Measurements from ENCODE around the gene PSMD11.

GRCh38 chr17:32440722-32441121, 3.6 kb upstream of the PSMD11 start:
- TF ChIP-seq TEAD4 (IDR thresholded peaks at IDR 0.05; ENCODE audit: low read depth, low read length) = no peak
- TF ChIP-seq EP300 (IDR thresholded peaks at IDR 0.05; ENCODE audit: borderline replicate concordance in 1 of 2, low read depth in 2 of 2, low read length in 2 of 2) = no peak
- TF ChIP-seq TBP (IDR thresholded peaks at IDR 0.05; ENCODE audit: low read depth, low read length) = no peak
- TF ChIP-seq GABPA (IDR thresholded peaks at IDR 0.05; ENCODE audit: borderline replicate concordance, insufficient read depth, low read length) = no peak
- TF ChIP-seq, protein P1, sequence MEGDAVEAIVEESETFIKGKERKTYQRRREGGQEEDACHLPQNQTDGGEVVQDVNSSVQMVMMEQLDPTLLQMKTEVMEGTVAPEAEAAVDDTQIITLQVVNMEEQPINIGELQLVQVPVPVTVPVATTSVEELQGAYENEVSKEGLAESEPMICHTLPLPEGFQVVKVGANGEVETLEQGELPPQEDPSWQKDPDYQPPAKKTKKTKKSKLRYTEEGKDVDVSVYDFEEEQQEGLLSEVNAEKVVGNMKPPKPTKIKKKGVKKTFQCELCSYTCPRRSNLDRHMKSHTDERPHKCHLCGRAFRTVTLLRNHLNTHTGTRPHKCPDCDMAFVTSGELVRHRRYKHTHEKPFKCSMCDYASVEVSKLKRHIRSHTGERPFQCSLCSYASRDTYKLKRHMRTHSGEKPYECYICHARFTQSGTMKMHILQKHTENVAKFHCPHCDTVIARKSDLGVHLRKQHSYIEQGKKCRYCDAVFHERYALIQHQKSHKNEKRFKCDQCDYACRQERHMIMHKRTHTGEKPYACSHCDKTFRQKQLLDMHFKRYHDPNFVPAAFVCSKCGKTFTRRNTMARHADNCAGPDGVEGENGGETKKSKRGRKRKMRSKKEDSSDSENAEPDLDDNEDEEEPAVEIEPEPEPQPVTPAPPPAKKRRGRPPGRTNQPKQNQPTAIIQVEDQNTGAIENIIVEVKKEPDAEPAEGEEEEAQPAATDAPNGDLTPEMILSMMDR (IDR thresholded peaks at IDR 0.05; ENCODE audit: control extremely low read depth in 1 of 3, insufficient read depth in 1 of 3, low read depth in 1 of 3, low read length in 3 of 3) = no peak
